HepG2 (cell line): ENCODE results near the gene CHMP4B. TPM values are rescaled to one million over a fixed set of nuclear protein-coding genes. Genes with fewer than 3 reads are reported as not detected.

ENCODE experiments used
- DBP ChIP-seq: sonication (generic); formaldehyde crosslinking; IDR thresholded peaks from 2 replicates; pipeline ENCODE4 v1.4.0; 2020; ENCODE audit warnings: missing genetic modification reagents; ENCODE audit errors: not compliant biosample characterization
- EHMT2 ChIP-seq: fragments of 200-600 bp; sonication (generic); IDR thresholded peaks from 2 replicates; pipeline ENCODE4 v1.7.0; 2017; ENCODE audit warnings: antibody characterized with exemption, low read depth, low read length, borderline replicate concordance
- GABPB1 ChIP-seq: IDR thresholded peaks from 2 replicates; pipeline ENCODE4 v1.6.1; 2016; ENCODE audit warnings: mild to moderate bottlenecking, missing genetic modification reagents, moderate library complexity, missing compliant biosample characterization
- GATA4 ChIP-seq: sonication (generic); IDR thresholded peaks from 2 replicates; pipeline ENCODE4 v1.6.1; 2016; ENCODE audit warnings: antibody characterized with exemption, low read depth, borderline replicate concordance
- GATAD2A ChIP-seq: IDR thresholded peaks from 2 replicates; pipeline ENCODE4 v1.6.1; 2016
- KLF12 ChIP-seq: sonication (generic); formaldehyde crosslinking; IDR thresholded peaks from 2 replicates; pipeline ENCODE4 v1.4.0; 2020; ENCODE audit warnings: missing genetic modification reagents, borderline replicate concordance
- NFATC3 ChIP-seq: sonication (generic); formaldehyde crosslinking; IDR thresholded peaks from 2 replicates; pipeline ENCODE4 v1.5.1; 2020; ENCODE audit warnings: mild to moderate bottlenecking, missing genetic modification reagents
- PCBP2 ChIP-seq: fragments of 200-400 bp; formaldehyde crosslinking; optimal IDR thresholded peaks from 2 replicates; pipeline ENCODE3; 2018; ENCODE audit warnings: low read length, low read depth; ENCODE audit not compliant: poor library complexity, severe bottlenecking
- POLR2G ChIP-seq: fragments of 200-400 bp; formaldehyde crosslinking; IDR thresholded peaks from 2 replicates; pipeline ENCODE4 v1.6.1; 2018; ENCODE audit warnings: mild to moderate bottlenecking, low read depth, low read length, moderate library complexity
- SAFB2 ChIP-seq: sonication (generic); formaldehyde crosslinking; IDR thresholded peaks from 2 replicates; pipeline ENCODE4 v1.5.1; 2020; ENCODE audit warnings: missing genetic modification reagents, low read depth, mild to moderate bottlenecking, borderline replicate concordance
- STAG1 ChIP-seq: sonication (generic); formaldehyde crosslinking; IDR thresholded peaks from 2 replicates; pipeline ENCODE4 v1.4.0; 2020; ENCODE audit warnings: missing genetic modification reagents
- TERF1 ChIP-seq: sonication (generic); formaldehyde crosslinking; IDR thresholded peaks from 2 replicates; pipeline ENCODE4 v1.8.0; 2022; ENCODE audit warnings: mild to moderate bottlenecking, missing genetic modification reagents, moderate library complexity
- ZBTB7B ChIP-seq: sonication (generic); formaldehyde crosslinking; IDR thresholded peaks from 2 replicates; pipeline ENCODE4 v1.4.0; 2020; ENCODE audit warnings: missing genetic modification reagents
- ZFP1 ChIP-seq: IDR thresholded peaks from 2 replicates; pipeline ENCODE4 v1.6.1; 2016
- ZNF225 ChIP-seq: sonication (generic); formaldehyde crosslinking; IDR thresholded peaks from 2 replicates; pipeline ENCODE4 v1.4.0; 2020; ENCODE audit warnings: mild to moderate bottlenecking, missing genetic modification reagents
- ZNF251 ChIP-seq: sonication (generic); formaldehyde crosslinking; IDR thresholded peaks from 2 replicates; pipeline ENCODE4 v1.9.0; 2021; ENCODE audit warnings: mild to moderate bottlenecking, missing genetic modification reagents
- ZNF260 ChIP-seq: sonication (generic); formaldehyde crosslinking; IDR thresholded peaks from 2 replicates; pipeline ENCODE4 v1.4.0; 2020; ENCODE audit warnings: missing genetic modification reagents, low read depth, mild to moderate bottlenecking, borderline replicate concordance
- ZNF3 ChIP-seq: IDR thresholded peaks from 2 replicates; pipeline ENCODE4 v1.7.0; 2017; ENCODE audit warnings: inconsistent platforms
- ZNF350 ChIP-seq: sonication (generic); formaldehyde crosslinking; IDR thresholded peaks from 2 replicates; pipeline ENCODE4 v1.4.0; 2020; ENCODE audit warnings: mild to moderate bottlenecking, low read depth, missing genetic modification reagents, borderline replicate concordance
- ZNF558 ChIP-seq: sonication (generic); formaldehyde crosslinking; IDR thresholded peaks from 2 replicates; pipeline ENCODE4 v1.9.0; 2022; ENCODE audit warnings: mild to moderate bottlenecking, missing genetic modification reagents, borderline replicate concordance
- ZNF678 ChIP-seq: sonication (generic); formaldehyde crosslinking; IDR thresholded peaks from 2 replicates; pipeline ENCODE4 v1.4.0; 2020; ENCODE audit warnings: mild to moderate bottlenecking, missing genetic modification reagents
- ZNF703 ChIP-seq: sonication (generic); formaldehyde crosslinking; IDR thresholded peaks from 2 replicates; pipeline ENCODE4 v1.5.1; 2020; ENCODE audit warnings: missing genetic modification reagents, mild to moderate bottlenecking, moderate library complexity, borderline replicate concordance
- polyA plus RNA-seq, 8 experiments: library from polyadenylated mRNA; depleted of rRNA in 3 of 8; stranded (reverse) in 7 of 8; unstranded in 1 of 8; fragments of >200 nt; fragmentation: Illumina TruSeq in 4 of 8; extraction: Trizol in 4 of 8; gene quantifications; 2 replicates each; pipeline versions ENCODE4 v1.2.1 to v1.2.3, GENCODE V29; 2011 to 2016; ENCODE audit warnings: low read depth in 4 of 8, missing spikeins in 1 of 8, mixed read lengths in 1 of 8; ENCODE audit not compliant: insufficient read depth in 1 of 8
- total RNA-seq, 5 experiments: library from RNA; depleted of rRNA; stranded (reverse); fragments of >200 nt; fragmentation: Illumina TruSeq; extraction: Trizol; gene quantifications; 2 replicates each; pipeline ENCODE4 v1.2.3, GENCODE V29; 2016; ENCODE audit warnings: low read depth in 1 of 5
- TF ChIP-seq, protein P1 (sequence below): sonication (generic); formaldehyde crosslinking; IDR thresholded peaks from 2 replicates; pipeline ENCODE4 v1.4.0; 2020; ENCODE audit warnings: missing genetic modification reagents
- TF ChIP-seq, protein P2 (sequence below): sonication (generic); formaldehyde crosslinking; IDR thresholded peaks from 2 replicates; pipeline ENCODE4 v1.4.0; 2020; ENCODE audit warnings: mild to moderate bottlenecking, missing genetic modification reagents
- TF ChIP-seq, protein P3 (sequence below): sonication (generic); formaldehyde crosslinking; conservative IDR thresholded peaks from 2 replicates; pipeline ENCODE4 v1.8.0; 2022; ENCODE audit warnings: missing genetic modification reagents

Gene CHMP4B
- total and polyA plus RNA-seq, 2 of the 13 experiments (the other 11 are each of a cell fraction or from before 2014, with no cell fraction given), result 40.1 to 45.6 TPM

GRCh38 chr20:33862709-33863403, 51.7 kb downstream of the CHMP4B start (continued):
- no peak for TF ChIP-seq TERF1
- peak; percentile 18 for TF ChIP-seq ZNF225 (CRISPR knock-in tag)
- TF ChIP-seq ZBTB7B (CRISPR knock-in tag), result peak; percentile 92
- no peak for TF ChIP-seq KLF12 (CRISPR knock-in tag)
- TF ChIP-seq, protein P1, sequence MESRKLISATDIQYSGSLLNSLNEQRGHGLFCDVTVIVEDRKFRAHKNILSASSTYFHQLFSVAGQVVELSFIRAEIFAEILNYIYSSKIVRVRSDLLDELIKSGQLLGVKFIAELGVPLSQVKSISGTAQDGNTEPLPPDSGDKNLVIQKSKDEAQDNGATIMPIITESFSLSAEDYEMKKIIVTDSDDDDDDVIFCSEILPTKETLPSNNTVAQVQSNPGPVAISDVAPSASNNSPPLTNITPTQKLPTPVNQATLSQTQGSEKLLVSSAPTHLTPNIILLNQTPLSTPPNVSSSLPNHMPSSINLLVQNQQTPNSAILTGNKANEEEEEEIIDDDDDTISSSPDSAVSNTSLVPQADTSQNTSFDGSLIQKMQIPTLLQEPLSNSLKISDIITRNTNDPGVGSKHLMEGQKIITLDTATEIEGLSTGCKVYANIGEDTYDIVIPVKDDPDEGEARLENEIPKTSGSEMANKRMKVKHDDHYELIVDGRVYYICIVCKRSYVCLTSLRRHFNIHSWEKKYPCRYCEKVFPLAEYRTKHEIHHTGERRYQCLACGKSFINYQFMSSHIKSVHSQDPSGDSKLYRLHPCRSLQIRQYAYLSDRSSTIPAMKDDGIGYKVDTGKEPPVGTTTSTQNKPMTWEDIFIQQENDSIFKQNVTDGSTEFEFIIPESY (CRISPR knock-in tag), result peak; percentile 97
- TF ChIP-seq, protein P2, sequence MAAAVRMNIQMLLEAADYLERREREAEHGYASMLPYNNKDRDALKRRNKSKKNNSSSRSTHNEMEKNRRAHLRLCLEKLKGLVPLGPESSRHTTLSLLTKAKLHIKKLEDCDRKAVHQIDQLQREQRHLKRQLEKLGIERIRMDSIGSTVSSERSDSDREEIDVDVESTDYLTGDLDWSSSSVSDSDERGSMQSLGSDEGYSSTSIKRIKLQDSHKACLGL (CRISPR knock-in tag), result no peak
- no peak for TF ChIP-seq ZNF678 (CRISPR knock-in tag)
- peak; percentile 76 for TF ChIP-seq STAG1
- no peak for TF ChIP-seq ZNF251
- TF ChIP-seq POLR2G, result no peak
- no peak for TF ChIP-seq DBP
- no peak for TF ChIP-seq EHMT2
- TF ChIP-seq ZNF350, result peak; percentile 70
- no peak for TF ChIP-seq GATA4
- peak; percentile 44; the same call in 1 of the 2 replicates for TF ChIP-seq GATAD2A
- no peak for TF ChIP-seq NFATC3 (CRISPR knock-in tag)
- TF ChIP-seq ZNF558 (CRISPR knock-in tag), result no peak
- TF ChIP-seq ZNF703 (CRISPR knock-in tag), result no peak
- no peak for TF ChIP-seq ZFP1 (CRISPR knock-in tag)
- TF ChIP-seq PCBP2, result no peak
- no peak for TF ChIP-seq ZNF260 (CRISPR knock-in tag)
- peak; percentile 61; the same call in 1 of the 2 replicates for TF ChIP-seq GABPB1 (CRISPR knock-in tag)
- TF ChIP-seq ZNF3 (CRISPR knock-in tag), result no peak
- TF ChIP-seq SAFB2 (CRISPR knock-in tag), result no peak
- TF ChIP-seq, protein P3, sequence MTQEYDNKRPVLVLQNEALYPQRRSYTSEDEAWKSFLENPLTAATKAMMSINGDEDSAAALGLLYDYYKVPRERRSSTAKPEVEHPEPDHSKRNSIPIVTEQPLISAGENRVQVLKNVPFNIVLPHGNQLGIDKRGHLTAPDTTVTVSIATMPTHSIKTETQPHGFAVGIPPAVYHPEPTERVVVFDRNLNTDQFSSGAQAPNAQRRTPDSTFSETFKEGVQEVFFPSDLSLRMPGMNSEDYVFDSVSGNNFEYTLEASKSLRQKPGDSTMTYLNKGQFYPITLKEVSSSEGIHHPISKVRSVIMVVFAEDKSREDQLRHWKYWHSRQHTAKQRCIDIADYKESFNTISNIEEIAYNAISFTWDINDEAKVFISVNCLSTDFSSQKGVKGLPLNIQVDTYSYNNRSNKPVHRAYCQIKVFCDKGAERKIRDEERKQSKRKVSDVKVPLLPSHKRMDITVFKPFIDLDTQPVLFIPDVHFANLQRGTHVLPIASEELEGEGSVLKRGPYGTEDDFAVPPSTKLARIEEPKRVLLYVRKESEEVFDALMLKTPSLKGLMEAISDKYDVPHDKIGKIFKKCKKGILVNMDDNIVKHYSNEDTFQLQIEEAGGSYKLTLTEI (CRISPR knock-in tag), result no peak
